Psoas muscle (tissue), 8 donors: ENCODE measurements around the gene SCYGR1. TPM values are rescaled to one million over a fixed set of nuclear protein-coding genes. Genes with fewer than 3 reads are reported as not detected.

Source experiments
- ATAC-seq, 4 donors: fragments of 200-7000 bp; cut with Tn5 transposase; one replicate each; pipeline ENCODE4 v1.9.1; 2020; ENCODE audit warnings: moderate library complexity in 3 of 4, mild to moderate bottlenecking in 2 of 4
- DNase-seq, 2 donors: peaks; one replicate each; pipeline ENCODE4 v3.0.0-alpha.2; 2020
- H3K27ac ChIP-seq: fragments of 200-600 bp; one replicate; pipeline ENCODE4 v1.8.0; 2022
- H3K27me3 ChIP-seq, 3 donors: fragments of 200-600 bp in 1 of 3; one replicate each; pipeline versions ENCODE4 v1.6.1 to v1.8.0; 2013 to 2022; ENCODE audit warnings: low read length in 2 of 3, mild to moderate bottlenecking in 2 of 3, moderate library complexity in 1 of 3; ENCODE audit not compliant: insufficient read depth in 3 of 3
- H3K36me3 ChIP-seq, 2 donors: fragments of 200-600 bp in 1 of 2; one replicate each; pipeline versions ENCODE4 v1.6.1 to v1.8.0; 2013 to 2022; ENCODE audit warnings: low read depth in 1 of 2, mild to moderate bottlenecking in 1 of 2, moderate library complexity in 1 of 2; ENCODE audit not compliant: insufficient read depth in 1 of 2
- H3K4me1 ChIP-seq: fragments of 200-600 bp; one replicate; pipeline ENCODE4 v1.8.0; 2022
- H3K4me3 ChIP-seq: fragments of 200-600 bp; one replicate; pipeline ENCODE4 v1.8.0; 2022; ENCODE audit warnings: mild to moderate bottlenecking
- H3K9me3 ChIP-seq: fragments of 200-600 bp; one replicate; pipeline ENCODE4 v1.8.0; 2022
- WGBS, 3 donors: extraction: QIAGEN DNeasy Blood & Tissue Kit; methylation state at CpG; one replicate each; pipeline versions ENCODE4 v1.1.6 to v1.1.7; 2013; 5-methylcytosine and 5-hydroxymethylcytosine counted together
- intact Hi-C, 2 donors: fragments of 100-400 bp; cut with DNase I; formaldehyde crosslinking; loops; one replicate each; pipeline versions ENCODE4 v1.11.0 to v1.14.2; 2022
- polyA plus RNA-seq, 3 donors: library from polyadenylated mRNA; stranded (reverse); fragments of 200-250 nt; gene quantifications; one replicate each; pipeline ENCODE4 v1.2.3, GENCODE V29; 2013
- total RNA-seq, 4 donors: library from RNA; stranded (reverse); fragmentation: NEBNext Ultra II Directional in 2 of 4; extraction: Animal tissue kit (Norgen Biotek cat#: 25700) in 2 of 4; gene quantifications; one replicate each; pipeline versions ENCODE4 v1.2.1 to v1.2.4, GENCODE V29; 2021 to 2023
- TF ChIP-seq, protein P1 (sequence below): fragments of 200-600 bp; IDR thresholded peaks from one replicate; pipeline ENCODE4 v1.8.0; 2022; ENCODE audit warnings: antibody characterized with exemption
- donor health status: healthy with polysubstance abuse.
- donor health status: DM: no; HTN: no; CAD: no; lungs with moderate emphysema.
- donor health status: Bipolar disorder and iron deficiency.
- donor health status: healthy.
- donor health status: DM: yes; HTN: yes; CAD: no.
- donor health status: DM: no; HTN: no; CAD: no.
- donor health status: DM: no; HTN: no; CAD: no.
- donor health status: DM: yes; HTN: yes; CAD: no.

SCYGR1 gene
- total and polyA plus RNA-seq, 7 donors = not detected

DNA sequence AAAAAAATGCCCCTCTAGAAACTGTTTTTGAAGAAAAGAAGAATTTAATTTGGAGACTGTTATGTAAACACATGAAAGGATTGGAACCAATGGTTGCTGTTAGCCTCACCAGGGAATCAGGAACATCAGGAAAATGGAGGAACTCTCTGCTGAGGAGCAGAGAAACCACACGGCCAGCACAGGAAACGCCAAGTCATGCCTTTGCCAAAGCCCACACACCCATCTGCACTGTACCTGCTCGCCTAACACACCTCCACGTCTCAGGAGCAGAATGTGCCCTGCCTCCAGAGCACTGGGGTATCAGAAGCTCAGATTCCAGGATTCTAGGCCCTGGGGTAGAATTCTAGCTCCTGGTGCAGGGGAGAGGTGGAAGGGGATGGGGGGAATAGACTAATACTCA, 9.8 kb upstream of the SCYGR1 start:
- intact Hi-C loops = no loop called here
- Histone ChIP-seq H3K27ac (no peak overlapping the region), H3K27me3 (peaks cover 0 to 6% (median 0%) of the 10 kb centered on the region in 3 donors), H3K4me1 (no peaks in the 10 kb centered on the region), H3K9me3 (no peaks in the 10 kb centered on the region), H3K36me3 (no peaks in the 10 kb centered on the region), H3K4me3 (no peak overlapping the region)
- 71 to 87% (median 76%) methylated on average over 4 of the region's 4 CpGs for WGBS, 3 donors
- ATAC-seq (no peak), DNase-seq (no peak)
- TF ChIP-seq, protein P1, sequence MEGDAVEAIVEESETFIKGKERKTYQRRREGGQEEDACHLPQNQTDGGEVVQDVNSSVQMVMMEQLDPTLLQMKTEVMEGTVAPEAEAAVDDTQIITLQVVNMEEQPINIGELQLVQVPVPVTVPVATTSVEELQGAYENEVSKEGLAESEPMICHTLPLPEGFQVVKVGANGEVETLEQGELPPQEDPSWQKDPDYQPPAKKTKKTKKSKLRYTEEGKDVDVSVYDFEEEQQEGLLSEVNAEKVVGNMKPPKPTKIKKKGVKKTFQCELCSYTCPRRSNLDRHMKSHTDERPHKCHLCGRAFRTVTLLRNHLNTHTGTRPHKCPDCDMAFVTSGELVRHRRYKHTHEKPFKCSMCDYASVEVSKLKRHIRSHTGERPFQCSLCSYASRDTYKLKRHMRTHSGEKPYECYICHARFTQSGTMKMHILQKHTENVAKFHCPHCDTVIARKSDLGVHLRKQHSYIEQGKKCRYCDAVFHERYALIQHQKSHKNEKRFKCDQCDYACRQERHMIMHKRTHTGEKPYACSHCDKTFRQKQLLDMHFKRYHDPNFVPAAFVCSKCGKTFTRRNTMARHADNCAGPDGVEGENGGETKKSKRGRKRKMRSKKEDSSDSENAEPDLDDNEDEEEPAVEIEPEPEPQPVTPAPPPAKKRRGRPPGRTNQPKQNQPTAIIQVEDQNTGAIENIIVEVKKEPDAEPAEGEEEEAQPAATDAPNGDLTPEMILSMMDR = no peak

DNA sequence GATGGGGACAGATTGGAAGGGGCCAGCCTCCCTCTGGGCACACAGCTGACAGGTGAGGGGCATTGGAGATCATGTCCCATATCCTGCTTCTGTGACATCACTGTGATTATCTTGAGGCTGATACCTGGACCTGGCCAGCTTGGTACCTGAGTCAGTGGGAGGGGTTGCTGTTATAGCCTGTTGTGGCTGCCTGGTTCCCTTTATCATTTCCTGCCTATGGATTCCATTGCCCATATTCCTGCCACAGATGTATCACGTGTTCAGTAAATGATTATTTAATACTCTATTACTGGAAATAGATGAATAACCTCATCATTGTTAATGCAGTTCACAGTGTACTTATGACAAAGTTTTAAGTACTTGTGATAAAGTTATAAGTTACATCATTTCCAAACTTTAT, 7.8 kb upstream of the SCYGR1 start:
- no peak overlapping the region for H3K27ac ChIP-seq
- H3K27me3 ChIP-seq = no peaks in the 10 kb centered on the region
- intact Hi-C loops = no loop called here
- DNase-seq = no peak
- no peak overlapping the region for H3K4me3 ChIP-seq
- no peak for ATAC-seq
- no peaks in the 10 kb centered on the region for H3K4me1 ChIP-seq
- 63 to 86% (median 84%) methylated on average over 1 of the region's 1 CpG for WGBS, 3 donors
- TF ChIP-seq, protein P1 = no peak
- H3K36me3 ChIP-seq = no peaks in the 10 kb centered on the region
- H3K9me3 ChIP-seq = no peaks in the 10 kb centered on the region

DNA sequence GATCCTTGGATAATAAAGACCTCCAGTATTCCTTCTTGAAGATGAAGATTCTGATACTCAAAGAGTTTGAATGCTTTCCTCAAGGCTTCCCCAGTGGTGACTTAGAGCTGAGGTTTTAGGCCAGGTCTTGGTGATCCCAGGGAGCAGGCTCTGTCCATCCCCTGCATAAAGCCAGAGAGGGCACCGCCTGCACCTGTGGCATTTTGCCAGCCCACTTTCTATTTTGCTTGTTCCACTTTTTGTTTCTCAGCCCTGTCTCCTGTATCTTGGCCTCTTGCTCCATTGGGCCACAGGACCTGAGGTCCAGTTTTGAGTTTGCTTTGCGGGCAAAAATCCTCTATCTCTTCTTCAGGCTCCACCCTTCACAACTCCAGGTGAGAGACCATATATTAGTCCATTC, 6.7 kb upstream of the SCYGR1 start:
- 49 to 93% (median 50%) methylated on average over 2 of the region's 2 CpGs for WGBS, 3 donors

DNA sequence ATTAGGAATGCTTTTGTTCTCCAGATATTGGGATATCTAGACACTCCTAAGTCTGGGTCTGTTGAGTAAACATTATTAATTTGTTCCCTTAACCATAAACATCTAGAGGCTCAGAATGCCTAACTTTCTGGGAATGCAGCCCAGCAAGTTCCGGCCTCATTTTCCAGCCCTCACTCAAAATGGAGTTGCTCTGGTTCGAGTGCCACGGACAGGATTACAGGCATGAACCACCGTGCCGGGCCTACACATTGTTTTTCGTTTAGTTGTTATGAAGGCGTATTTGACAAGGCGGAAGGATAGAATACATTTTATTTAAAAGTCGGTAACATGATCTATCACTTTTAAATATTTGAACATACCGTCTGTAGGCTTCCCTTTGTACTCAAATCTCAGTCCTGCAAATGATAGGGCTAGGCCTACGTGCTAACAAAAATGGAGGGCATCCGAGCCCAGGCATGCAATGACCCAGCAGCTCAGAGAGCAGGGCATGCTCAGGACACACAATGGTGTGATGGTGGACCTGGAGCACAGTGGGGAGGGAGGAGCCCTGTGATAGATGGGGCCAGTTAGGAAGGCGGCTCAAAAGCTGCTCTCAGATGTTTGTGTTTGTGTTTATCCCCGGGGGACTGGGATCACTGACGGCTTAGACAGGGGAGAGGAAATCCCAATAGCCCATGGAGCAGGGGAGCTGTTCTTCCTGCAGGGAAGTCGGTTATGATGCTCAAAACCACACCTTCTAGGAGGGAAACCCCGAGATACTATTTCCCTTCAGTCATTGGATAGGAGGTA, 2.9 kb upstream of the SCYGR1 start:
- H3K27me3 ChIP-seq = no peaks in the 10 kb centered on the region
- ATAC-seq (no peak), DNase-seq (no peak)
- H3K36me3 ChIP-seq = no peaks in the 10 kb centered on the region
- intact Hi-C loops = no loop called here
- no peaks in the 10 kb centered on the region for H3K4me1 ChIP-seq
- H3K9me3 ChIP-seq = no peaks in the 10 kb centered on the region
- no peak overlapping the region for H3K4me3 ChIP-seq
- no peak overlapping the region for H3K27ac ChIP-seq
- WGBS, 3 donors = 84 to 87% (median 86%) methylated on average over 17 of the region's 17 CpGs
- TF ChIP-seq, protein P1 = no peak

More for the DNA sequence above, 6.7 kb upstream of the SCYGR1 start:
- H3K27ac ChIP-seq = no peak overlapping the region
- no peaks in the 10 kb centered on the region for H3K27me3 ChIP-seq
- intact Hi-C loops = no loop called here
- no peaks in the 10 kb centered on the region for H3K4me1 ChIP-seq
- TF ChIP-seq, protein P1 = no peak
- no peaks in the 10 kb centered on the region for H3K36me3 ChIP-seq
- no peaks in the 10 kb centered on the region for H3K9me3 ChIP-seq
- no peak overlapping the region for H3K4me3 ChIP-seq
- ATAC-seq (no peak), DNase-seq (no peak)

DNA sequence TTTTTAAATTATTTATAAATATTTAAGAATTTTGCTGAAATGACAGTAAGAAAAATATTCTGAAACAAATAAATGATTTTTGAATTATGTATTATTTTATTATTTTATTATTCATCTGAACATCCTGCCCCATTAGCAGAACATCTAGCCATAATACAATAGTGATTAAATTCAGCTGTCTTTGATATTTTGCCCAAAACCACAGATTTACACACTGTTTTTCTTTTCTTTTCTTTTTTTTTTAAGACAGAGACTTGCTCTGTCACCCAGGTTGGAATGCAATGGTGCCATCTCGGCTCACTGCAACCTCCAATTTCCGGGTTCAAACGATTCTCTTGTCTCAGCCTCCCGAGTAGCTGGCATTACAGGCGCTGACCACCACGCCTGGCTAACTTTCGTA, 1.9 kb upstream of the SCYGR1 start:
- intact Hi-C loops = no loop called here
- H3K4me3 ChIP-seq = no peak overlapping the region
- ATAC-seq (no peak), DNase-seq (no peak)
- H3K36me3 ChIP-seq = no peaks in the 10 kb centered on the region
- no peaks in the 10 kb centered on the region for H3K9me3 ChIP-seq
- WGBS, 3 donors = 95% methylated on average over 7 of the region's 7 CpGs
- peaks cover 0 to 5% (median 0%) of the 10 kb centered on the region in 3 donors for H3K27me3 ChIP-seq
- TF ChIP-seq, protein P1 = no peak
- H3K4me1 ChIP-seq = no peaks in the 10 kb centered on the region
- H3K27ac ChIP-seq = no peak overlapping the region
